COR-L47 (cell line): Measurements from ENCODE around the gene TBC1D25.

Experiments
- DNase-seq: peaks from one replicate; lab custom pipeline; 2025; lab: John Stamatoyannopoulos, UW

The TBC1D25 gene

GRCh38 chrX:48539345-48540027, at the start of gene TBC1D25:
Gene TBC1D25, plus strand, starts transcription at chrX:48539714. Its CDS starts 84 bp downstream, at chrX:48539798.
- DNase-seq: peak; percentile 96

GRCh38 chrX:48489892-48490291, 49.6 kb upstream of the TBC1D25 start:
- no peak for DNase-seq

GRCh38 chrX:48490661-48491060, 48.9 kb upstream of the TBC1D25 start:
- no peak for DNase-seq

- DNase-seq: no peak
These were observed 47.7 kb upstream of the TBC1D25 start for GRCh38 chrX:48491809-48492208.

DNA sequence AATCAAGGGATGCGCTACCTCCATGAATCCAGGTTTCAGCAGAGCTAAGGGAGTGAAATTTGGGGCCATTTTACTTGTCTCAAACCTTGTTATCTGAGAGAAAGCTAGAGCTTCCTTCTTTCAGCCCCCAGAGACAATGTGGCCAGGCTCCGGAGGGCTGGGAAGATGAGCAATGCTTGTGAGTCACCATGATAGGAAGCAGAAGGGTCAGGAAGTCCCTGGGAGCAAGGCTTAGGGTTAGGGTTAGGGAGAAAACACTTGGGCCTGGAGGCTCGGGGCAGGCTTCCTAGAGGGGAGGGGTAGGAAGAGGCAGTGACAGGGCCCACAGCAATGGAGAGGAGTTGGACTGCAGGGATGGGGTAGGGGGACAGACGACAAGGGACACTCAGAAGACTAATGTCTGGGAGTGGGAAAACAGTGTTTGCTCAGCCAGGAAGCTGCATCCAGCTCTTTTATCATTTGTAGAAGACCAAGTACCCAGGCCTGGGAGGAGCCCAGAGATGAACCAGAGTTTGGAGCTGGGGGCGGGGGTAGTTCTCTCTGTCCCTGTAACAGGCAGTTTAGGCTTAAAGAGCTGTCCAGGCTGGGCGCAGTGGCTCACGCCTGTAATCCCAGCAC, 47.1 kb upstream of the TBC1D25 start:
- DNase-seq: no peak

- no peak for DNase-seq
These were observed 45.6 kb upstream of the TBC1D25 start for GRCh38 chrX:48493890-48494364.

DNA sequence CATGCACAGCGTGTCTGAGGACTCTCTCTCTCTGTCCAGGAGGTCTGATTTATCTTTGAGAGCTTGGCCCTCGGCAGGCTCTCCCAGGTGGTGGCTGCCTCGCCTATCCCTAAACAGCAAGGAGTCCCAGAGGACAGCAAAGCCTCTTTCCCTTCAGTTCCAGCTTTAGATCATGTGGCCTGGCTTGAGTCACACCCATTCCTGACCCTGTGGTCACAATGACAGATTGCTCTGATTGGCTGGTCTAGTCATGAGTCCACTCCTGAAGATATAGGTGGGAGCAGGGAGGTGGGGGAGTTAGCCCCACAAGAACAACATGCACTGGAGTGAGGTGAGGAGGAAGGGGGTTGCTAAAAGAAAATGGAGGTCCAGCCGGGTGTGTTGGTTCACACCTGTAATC, 42.9 kb upstream of the TBC1D25 start:
- no peak for DNase-seq

DNA sequence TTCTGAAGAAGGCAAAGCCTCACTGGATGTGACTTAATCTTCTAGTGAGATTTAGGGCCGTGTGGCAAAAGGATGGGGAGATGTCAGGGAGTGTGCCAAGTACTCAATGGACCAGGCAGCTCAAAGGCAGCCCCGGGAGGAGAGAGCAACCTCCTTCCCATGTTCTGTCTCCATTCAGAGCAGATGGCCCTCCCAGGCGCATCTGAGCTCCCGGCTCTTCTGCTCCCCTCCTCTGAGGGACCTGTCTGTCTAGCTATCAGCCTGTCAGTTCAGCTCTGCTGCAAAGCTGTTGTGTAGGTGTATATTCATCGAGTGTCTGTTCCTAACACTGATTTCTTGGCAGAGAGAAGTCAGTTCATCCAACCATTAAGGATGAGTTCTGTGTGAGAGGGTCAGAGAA, 41.6 kb upstream of the TBC1D25 start:
- no peak for DNase-seq

GRCh38 chrX:48498374-48498809, 41.1 kb upstream of the TBC1D25 start:
- no peak for DNase-seq

DNA sequence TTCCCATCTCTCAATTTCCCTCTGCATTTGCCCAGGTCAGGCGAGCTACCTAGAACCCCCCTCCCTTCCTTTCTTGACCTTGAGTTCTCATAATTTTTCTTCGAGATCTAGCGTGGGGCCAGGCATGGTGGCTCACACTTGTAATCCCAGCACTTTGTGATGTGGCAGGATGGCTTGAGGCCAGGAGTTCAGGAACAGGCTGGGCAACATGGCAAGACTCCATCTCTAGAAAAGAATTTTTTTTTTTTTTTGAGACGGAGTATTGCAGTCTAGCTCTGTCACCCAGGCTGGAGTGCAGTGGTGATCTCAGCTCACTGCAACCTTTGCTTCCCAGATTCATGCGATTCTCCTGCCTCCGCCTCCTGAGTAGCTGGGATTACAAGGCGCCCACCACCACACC, 35.3 kb upstream of the TBC1D25 start:
- DNase-seq: no peak

DNA sequence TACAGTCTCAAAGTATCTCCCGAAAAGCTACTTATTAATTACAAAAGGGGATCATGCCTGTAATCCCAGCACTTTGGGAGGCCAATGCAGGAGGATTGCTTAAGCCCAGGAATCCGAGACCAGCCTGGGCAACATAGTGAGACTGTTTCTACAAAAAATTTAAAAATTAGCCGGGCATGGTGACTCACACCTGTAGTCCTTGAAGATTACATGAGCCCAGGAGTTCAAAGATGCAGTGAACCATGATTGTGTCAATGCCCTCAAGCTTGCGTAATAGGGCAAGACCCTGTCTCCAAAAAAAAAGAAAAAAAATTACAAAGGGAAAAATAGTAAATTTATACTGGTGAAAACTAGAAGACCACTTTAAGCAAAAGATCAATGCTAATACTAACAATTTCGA, 34.0 kb upstream of the TBC1D25 start:
- DNase-seq: no peak

DNA sequence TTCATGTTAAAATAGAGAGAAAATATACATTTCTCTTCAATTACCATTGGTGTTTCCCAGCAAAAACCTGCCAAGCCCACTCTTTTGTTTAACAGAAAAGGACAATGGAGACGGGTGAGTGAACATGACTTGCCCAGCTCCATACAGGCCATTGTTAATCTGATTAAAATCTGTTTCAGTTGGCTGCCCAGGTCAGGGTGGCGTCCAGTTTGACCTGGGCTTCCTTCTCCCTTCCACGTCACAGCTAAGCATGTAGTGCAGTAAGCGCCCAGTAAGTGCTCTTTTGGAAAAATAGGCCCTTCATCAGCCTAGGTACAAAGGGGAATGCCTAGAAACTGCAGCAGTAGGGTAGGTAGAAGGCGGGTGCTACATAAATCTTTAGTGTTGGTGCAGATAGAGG, 32.3 kb upstream of the TBC1D25 start:
- DNase-seq: no peak

- DNase-seq: no peak
These were observed 30.9 kb upstream of the TBC1D25 start, which contains the start of gene PORCN for GRCh38 chrX:48508400-48509244. Gene PORCN, plus strand, starts transcription at chrX:48508992. Its CDS starts 829 bp downstream, at chrX:48509821.

DNA sequence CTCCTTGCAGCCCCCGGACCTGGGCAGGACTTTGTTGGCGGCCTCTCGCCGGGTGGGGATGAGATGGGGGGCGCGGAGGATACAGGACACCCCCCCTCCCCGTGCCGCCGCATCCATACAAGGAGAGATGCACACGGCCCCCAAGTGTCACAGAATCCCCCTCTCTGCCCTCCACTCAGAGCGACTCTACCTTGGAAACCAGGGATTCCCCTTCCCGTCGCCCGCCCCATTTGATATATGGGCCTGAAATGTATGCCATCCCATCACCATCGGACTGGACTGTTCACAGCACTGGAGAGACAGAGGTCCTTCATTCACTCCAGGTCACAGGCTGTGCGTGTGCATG, 30.3 kb upstream of the TBC1D25 start:
- DNase-seq: no peak

DNA sequence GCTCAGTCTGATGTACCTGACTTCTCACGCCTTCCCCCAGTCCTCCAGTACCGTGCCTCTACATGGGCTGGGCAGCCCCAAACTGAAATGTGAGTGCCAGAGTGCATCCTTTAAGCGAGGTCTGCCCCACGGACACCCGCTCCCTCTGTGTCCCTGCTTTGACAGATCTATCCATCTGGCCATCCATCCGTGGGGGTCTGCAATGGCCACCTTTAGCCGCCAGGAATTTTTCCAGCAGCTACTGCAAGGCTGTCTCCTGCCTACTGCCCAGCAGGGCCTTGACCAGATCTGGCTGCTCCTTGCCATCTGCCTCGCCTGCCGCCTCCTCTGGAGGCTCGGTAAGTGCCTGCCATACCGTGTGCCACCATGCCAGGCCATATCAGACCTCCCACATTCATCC, 29.9 kb upstream of the TBC1D25 start:
- no peak for DNase-seq

GRCh38 chrX:48511560-48511959, 28.0 kb upstream of the TBC1D25 start:
- DNase-seq: no peak

DNA sequence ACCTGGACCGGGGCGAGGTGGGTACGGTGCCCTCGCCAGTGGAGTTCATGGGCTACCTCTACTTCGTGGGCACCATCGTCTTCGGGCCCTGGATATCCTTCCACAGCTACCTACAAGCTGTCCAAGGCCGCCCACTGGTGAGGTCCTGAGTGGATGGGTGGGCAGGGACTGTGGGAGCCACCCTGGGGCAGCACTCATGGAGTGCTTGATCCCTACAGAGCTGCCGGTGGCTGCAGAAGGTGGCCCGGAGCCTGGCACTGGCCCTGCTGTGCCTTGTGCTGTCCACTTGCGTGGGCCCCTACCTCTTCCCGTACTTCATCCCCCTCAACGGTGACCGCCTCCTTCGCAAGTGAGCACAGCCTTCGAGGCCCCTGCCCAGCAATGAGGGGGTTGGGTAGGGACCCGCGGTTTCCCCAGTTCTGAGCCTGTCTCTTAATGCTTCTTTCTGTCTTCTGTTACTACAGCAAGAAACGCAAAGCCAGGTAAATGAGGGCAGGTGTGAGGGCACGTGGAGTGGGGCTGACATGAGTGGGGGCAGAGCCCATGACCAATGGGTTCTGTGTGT, 27.1 kb upstream of the TBC1D25 start:
- DNase-seq: no peak

GRCh38 chrX:48513670-48514069, 25.8 kb upstream of the TBC1D25 start:
- DNase-seq: no peak

DNA sequence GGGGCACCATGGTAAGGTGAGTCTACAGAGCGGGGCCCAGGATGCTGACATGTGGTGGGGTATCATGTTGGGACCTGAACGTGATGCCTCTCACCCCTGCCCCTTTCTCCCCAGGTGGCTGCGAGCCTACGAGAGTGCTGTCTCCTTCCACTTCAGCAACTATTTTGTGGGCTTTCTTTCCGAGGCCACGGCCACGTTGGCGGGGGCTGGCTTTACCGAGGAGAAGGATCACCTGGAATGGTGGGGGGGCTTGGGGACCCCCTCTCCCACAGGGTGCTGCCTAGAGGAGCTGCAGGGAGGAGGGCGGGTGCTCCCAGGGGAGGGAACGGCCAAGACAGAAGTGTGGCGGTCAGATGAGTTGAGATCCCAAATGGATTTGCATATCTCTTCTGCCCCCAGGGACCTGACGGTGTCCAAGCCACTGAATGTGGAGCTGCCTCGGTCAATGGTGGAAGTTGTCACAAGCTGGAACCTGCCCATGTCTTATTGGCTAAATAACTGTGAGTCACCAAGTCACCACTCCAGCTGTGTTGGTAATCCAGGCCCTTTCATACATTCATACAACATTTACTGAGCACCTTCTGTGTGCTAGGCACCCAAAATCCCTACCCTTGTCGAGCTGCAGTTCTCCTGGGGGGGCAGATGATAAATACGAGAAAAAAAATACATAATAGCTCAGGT, 25.2 kb upstream of the TBC1D25 start:
- no peak for DNase-seq

- no peak for DNase-seq
These were observed 24.6 kb upstream of the TBC1D25 start for GRCh38 chrX:48514868-48515460.

DNA sequence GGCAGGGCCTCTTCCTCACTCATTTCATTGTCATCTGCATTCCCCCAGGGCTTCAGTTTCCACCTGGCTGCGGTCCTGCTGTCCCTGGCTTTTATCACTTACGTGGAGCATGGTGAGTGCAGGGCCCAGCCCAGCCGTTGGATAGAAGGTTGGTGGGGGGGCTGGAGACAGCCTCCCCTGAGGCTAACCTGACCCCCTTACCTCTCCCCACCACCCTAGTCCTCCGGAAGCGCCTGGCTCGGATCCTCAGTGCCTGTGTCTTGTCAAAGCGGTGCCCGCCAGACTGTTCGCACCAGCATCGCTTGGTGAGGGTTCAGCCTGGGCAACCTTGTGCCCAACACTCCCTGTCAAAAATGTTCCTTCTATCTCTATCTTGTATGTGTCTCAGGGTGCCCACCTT, 23.7 kb upstream of the TBC1D25 start:
- no peak for DNase-seq

GRCh38 chrX:48516285-48516684, 23.2 kb upstream of the TBC1D25 start:
- DNase-seq: no peak
